ENCODE data around the gene HDAC1.

HDAC1 gene

DNA sequence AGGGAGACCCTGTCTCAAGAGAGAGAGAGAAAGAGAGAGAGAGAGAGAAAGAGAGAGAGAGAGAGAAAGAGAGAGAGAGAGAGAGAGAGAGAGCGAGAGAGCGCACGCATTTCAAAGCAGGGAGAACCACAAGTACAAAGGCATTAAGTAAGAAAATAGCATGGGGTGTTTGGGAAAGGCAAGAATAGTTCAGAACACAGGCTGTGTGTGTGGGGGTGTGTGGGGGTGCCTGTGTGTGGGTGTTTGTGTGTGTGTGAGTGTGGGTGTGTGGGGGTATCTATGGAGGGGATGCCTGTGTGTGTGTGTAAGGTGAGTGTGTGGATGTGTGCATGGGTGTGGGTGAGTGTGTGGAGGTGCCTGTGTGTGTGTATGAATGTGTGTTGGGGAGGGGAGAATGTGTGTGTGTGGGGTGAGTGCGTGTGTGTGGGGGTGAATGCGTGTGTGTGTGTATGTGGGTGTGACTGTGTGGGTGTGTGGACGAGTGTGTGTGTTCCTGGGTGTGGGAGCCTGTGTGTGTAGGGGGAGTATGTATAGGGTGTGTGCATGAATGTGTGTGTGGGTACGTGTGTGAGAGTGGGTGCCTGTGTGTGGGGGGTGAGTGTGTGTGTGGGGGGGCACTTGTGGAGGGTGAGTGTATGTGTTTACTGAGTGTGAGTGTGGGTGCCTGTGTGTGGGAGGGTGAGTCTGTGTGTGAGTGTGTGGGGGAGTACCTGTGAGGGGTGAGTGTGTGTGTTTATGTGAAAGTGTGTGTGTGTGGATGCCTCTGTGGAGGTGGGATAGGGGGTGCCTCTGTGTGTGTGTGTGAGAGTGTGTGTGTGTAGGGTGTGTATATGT lies 19.1 kb upstream of the HDAC1 start:
- Histone ChIP-seq H3K9ac (ENCODE audit: low read depth, low read length, poor library complexity, severe bottlenecking) (peak overlapping the region; percentile 88), H2AFZ (ENCODE audit: low read length) (no peak overlapping the region), H3K27me3 (ENCODE audit: insufficient read depth, low read length, poor library complexity, severe bottlenecking) (no peaks in the 10 kb centered on the region), H3F3A (ENCODE audit: low read depth) (no peaks in the 10 kb centered on the region), H3K4me1 (ENCODE audit: insufficient read depth, low read length, poor library complexity, severe bottlenecking) (peaks cover 32% of the 10 kb centered on the region), H3K9me2 (replicated peaks; ENCODE audit: low read depth, low read length) (no peaks in the 10 kb centered on the region), H4K20me1 (ENCODE audit: insufficient read depth, low read length, poor library complexity, severe bottlenecking) (no peaks in the 10 kb centered on the region), H3K4me2 (ENCODE audit: low read depth, low read length, poor library complexity, severe bottlenecking) (peak overlapping the region; percentile 91), H3K36me3 (ENCODE audit: insufficient read depth, low read length) (peaks cover 25% of the 10 kb centered on the region; the same call in 1 of the 2 replicates), H3K4me3 (ENCODE audit: low read length, poor library complexity, severe bottlenecking) (peak overlapping the region; percentile 75), H3K79me2 (ENCODE audit: insufficient read depth, low read length) (peaks cover 46% of the 10 kb centered on the region), H3K9me3 (ENCODE audit: insufficient read depth, low read depth, low read length) (no peaks in the 10 kb centered on the region)
- TF ChIP-seq EZH2phosphoT487 (IDR thresholded peaks at IDR 0.05; ENCODE audit: borderline replicate concordance) (no peak), CTCF (conservative IDR thresholded peaks at IDR 0.05; ENCODE audit: low read length) (no peak)

- Histone ChIP-seq H3K27me3 (ENCODE audit: insufficient read depth, low read length, poor library complexity, severe bottlenecking) (no peaks in the 10 kb centered on the region), H4K20me1 (ENCODE audit: insufficient read depth, low read length, poor library complexity, severe bottlenecking) (no peaks in the 10 kb centered on the region), H3K4me2 (ENCODE audit: low read depth, low read length, poor library complexity, severe bottlenecking) (peak overlapping the region; percentile 91), H3K9me3 (ENCODE audit: insufficient read depth, low read depth, low read length) (no peaks in the 10 kb centered on the region), H3K36me3 (ENCODE audit: insufficient read depth, low read length) (peaks cover 33% of the 10 kb centered on the region; the same call in 1 of the 2 replicates), H3F3A (ENCODE audit: low read depth) (no peaks in the 10 kb centered on the region), H3K79me2 (ENCODE audit: insufficient read depth, low read length) (peaks cover 46% of the 10 kb centered on the region), H3K4me3 (ENCODE audit: low read length, poor library complexity, severe bottlenecking) (peak overlapping the region; percentile 75), H3K9ac (ENCODE audit: low read depth, low read length, poor library complexity, severe bottlenecking) (peak overlapping the region; percentile 88), H3K4me1 (ENCODE audit: insufficient read depth, low read length, poor library complexity, severe bottlenecking) (peaks cover 32% of the 10 kb centered on the region), H2AFZ (ENCODE audit: low read length) (no peak overlapping the region), H3K9me2 (replicated peaks; ENCODE audit: low read depth, low read length) (no peaks in the 10 kb centered on the region)
- TF ChIP-seq CTCF (conservative IDR thresholded peaks at IDR 0.05; ENCODE audit: low read length) (no peak), EZH2phosphoT487 (IDR thresholded peaks at IDR 0.05; ENCODE audit: borderline replicate concordance) (no peak)
Measured at GRCh38 chr1:32273391-32274208, 18.3 kb upstream of the HDAC1 start.

DNA sequence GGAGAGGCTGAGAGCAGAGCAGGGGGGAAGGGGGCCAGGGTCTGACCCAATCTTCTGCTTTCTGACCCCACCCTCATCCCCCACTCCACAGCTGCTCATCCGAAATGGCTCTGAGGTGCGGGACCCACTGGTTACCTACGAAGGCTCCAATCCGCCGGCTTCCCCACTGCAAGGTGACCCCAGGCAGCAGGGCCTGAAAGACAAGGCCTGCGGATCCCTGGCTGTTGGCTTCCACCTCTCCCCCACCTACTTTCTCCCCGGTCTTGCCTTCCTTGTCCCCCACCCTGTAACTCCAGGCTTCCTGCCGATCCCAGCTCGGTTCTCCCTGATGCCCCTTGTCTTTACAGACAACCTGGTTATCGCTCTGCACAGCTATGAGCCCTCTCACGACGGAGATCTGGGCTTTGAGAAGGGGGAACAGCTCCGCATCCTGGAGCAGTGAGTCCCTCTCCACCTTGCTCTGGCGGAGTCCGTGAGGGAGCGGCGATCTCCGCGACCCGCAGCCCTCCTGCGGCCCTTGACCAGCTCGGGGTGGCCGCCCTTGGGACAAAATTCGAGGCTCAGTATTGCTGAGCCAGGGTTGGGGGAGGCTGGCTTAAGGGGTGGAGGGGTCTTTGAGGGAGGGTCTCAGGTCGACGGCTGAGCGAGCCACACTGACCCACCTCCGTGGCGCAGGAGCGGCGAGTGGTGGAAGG lies 17.1 kb upstream of the HDAC1 start:
- H2AFZ ChIP-seq (ENCODE audit: low read length), result no peak overlapping the region
- peaks cover 40% of the 10 kb centered on the region for H3K79me2 ChIP-seq (ENCODE audit: insufficient read depth, low read length)
- H4K20me1 ChIP-seq (ENCODE audit: insufficient read depth, low read length, poor library complexity, severe bottlenecking), result no peaks in the 10 kb centered on the region
- peaks cover 32% of the 10 kb centered on the region for H3K4me1 ChIP-seq (ENCODE audit: insufficient read depth, low read length, poor library complexity, severe bottlenecking)
- no peaks in the 10 kb centered on the region for H3F3A ChIP-seq (ENCODE audit: low read depth)
- no peaks in the 10 kb centered on the region for H3K9me3 ChIP-seq (ENCODE audit: insufficient read depth, low read depth, low read length)
- TF ChIP-seq CTCF (conservative IDR thresholded peaks at IDR 0.05; ENCODE audit: low read length), result no peak
- TF ChIP-seq EZH2phosphoT487 (IDR thresholded peaks at IDR 0.05; ENCODE audit: borderline replicate concordance), result no peak
- H3K9ac ChIP-seq (ENCODE audit: low read depth, low read length, poor library complexity, severe bottlenecking), result peak overlapping the region; percentile 88
- no peaks in the 10 kb centered on the region for H3K27me3 ChIP-seq (ENCODE audit: insufficient read depth, low read length, poor library complexity, severe bottlenecking)
- peaks cover 45% of the 10 kb centered on the region; the same call in 1 of the 2 replicates for H3K36me3 ChIP-seq (ENCODE audit: insufficient read depth, low read length)
- no peaks in the 10 kb centered on the region for H3K9me2 ChIP-seq (replicated peaks; ENCODE audit: low read depth, low read length)
- peak overlapping the region; percentile 75 for H3K4me3 ChIP-seq (ENCODE audit: low read length, poor library complexity, severe bottlenecking)
- peak overlapping the region; percentile 91 for H3K4me2 ChIP-seq (ENCODE audit: low read depth, low read length, poor library complexity, severe bottlenecking)
